Iris pigment epithelial cell (primary cell): ENCODE measurements around the gene KDM5C.
"Not testable (repeated sequence)": the region's sequence is repeated elsewhere in the genome, so short reads cannot be mapped to it uniquely, and the experiment has no call there.

Experiments
- DNase-seq: peaks from one replicate; pipeline ENCODE4 v3.0.0-alpha.2; 2011; ENCODE audit warnings: low read depth

KDM5C gene

DNA sequence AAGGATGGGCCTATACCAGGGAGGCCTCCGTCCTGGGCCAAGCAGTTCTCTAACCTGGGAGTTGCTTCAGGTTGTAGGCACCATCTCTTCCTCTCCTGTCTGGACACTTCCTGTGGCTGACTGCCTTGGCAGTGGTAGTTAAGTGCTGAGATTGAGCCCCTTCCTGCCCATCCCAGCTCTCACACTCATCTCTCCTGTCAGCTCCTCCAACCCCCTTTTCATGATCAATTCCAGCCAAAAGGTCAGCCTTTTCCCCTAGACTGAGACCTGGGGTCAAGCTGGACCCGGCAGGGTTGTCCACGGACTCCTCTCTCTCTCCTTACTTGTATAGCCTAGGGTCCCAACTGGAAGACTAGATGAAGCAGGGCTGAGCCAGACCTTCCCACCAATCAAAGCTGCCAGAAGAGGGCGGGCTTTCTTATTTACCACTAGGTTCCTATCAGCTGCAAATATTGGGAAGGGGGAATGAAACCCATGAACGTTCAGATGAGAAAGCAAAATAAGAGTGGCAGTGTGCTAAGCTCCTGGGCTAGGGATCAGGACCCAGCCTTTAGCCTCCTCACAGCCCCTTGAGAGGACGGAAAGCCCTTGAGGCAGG, 34.5 kb downstream of the KDM5C start:
- DNase-seq = no peak

DNA sequence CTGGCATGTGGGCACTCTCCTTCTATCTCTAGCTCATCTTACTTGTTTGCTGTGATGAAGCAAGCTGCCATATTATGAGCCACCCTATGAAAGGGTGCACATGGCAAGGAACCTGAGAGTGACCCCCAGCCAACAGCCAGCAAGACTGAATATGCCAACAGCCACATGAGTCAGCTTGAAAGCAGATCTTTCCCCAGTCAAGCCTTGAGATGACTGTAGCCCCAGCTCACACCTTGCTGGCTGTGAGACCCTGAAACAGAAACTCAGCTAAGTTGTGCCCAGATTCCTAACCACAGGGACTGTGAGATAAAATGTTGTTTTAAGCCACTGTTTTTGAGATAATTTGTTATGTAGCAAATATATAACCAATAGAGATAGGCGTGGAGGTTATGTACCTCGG, 36.2 kb downstream of the KDM5C start:
- DNase-seq = peak; percentile 22

DNA sequence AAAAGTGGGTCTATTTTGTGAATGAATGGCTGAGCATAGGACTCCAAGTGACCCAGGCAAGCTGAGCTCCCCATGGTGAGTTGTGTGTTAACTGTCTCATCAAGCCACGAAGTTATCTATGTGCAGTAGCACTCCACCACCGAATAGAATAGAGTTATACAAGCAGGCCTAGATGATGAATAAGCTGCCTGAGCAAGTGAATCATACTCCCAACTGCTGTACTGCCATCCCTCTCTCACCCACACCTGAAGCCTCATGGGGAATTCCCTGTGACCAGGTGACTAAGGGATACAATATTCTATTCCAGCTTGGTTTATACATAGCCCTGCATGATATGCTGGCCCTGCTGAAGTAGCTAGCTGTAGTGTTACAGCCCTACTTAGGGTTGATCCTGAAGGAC, 38.7 kb downstream of the KDM5C start:
- peak; percentile 62 for DNase-seq

DNA sequence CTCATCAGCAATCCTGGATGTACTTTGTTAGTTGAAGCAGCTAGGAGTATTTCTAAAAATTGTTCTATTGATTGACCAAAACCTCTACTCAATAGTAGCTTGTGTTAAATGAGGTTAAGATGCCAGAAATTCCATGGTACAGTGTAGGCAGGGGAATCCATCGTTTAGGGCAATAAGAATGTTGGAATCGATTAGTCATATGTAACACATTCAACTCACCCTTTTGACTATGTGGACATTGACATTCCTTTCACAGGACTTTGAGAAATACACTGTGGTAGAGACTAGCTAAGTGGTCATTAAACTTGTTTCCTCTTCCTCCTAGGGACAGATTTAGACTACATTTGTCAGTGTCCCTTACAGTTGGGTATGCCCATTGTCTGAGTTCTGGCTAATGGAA, 40.2 kb downstream of the KDM5C start:
- DNase-seq = peak; percentile 73

DNA sequence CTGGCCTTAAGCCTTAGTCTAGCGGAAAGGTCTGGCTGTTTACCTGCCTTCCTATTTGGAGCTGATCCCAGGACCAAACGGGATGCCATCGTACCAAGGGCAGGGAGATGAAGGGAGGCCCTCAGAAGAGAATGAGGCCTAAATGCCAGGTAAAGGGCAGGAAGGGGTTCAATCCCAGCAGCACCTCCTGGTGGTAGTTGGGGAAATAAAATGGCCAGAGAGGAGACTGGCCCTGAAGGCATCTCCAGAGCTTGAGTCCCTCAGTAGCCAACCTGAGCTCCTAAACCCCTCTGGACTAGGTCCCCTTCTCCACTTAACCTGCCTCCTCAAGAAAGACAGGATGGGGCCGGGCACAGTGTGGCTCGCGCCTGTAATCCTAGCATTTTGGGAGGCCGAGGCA, 53.7 kb downstream of the KDM5C start:
- DNase-seq = no peak

DNA sequence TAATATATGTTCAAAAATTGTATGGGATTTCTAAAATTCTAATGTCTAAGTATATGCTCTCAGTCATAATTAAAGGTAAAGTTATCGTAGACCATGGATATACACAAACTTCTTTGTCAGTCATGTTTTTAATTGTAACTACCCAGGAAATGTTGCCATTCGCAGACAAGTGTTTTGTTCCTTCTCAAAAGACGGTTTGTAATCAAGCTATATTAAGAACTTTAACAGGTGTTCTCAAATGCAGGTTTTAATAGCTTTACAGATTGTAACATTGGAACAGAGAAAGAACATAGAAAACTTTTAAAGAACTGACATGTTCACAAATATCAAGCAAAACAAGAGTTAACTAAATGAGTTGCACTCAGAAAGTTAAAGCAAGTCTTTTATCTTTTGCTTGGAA, 58.9 kb downstream of the KDM5C start:
- no peak for DNase-seq

DNA sequence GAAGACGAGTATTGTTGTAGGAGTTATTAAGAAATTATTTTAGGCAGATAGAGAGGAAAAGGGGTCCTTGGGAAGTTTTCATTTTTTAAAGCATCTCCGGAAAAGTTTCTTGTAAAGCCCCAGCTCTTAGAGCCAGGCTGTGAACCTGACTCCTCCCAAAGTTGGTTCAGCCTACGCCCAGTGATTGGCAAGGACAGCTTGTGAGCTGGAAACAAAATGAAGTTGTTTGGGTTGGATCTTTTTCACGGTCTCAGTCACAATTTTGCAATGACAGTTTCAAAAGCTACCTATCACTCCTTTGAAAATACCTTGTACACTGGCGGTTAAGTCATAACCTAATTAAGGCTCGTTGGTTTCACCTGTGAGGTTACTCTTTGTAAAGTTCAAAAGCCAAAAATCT, 60.4 kb downstream of the KDM5C start:
- DNase-seq = not testable (repeated sequence)

DNA sequence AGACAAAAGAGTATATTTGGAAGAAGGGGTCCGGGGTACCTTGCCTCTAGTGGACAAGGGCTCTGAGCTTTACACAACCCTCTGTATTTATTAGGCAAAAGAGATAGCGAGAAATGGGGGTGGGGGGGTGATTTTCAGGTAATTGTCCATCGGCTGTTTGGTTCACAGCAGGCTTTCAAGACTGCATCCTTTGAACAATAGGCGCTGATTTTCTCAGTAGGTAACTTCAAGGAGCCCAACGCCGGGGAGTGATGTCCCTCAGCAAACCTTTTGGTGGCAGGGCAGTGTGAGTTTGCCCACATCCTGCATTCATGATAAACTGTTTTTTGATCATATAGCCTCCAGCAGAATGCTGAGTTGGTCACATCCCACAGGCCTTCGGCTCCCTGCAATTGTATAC, 61.6 kb downstream of the KDM5C start:
- DNase-seq = no peak

DNA sequence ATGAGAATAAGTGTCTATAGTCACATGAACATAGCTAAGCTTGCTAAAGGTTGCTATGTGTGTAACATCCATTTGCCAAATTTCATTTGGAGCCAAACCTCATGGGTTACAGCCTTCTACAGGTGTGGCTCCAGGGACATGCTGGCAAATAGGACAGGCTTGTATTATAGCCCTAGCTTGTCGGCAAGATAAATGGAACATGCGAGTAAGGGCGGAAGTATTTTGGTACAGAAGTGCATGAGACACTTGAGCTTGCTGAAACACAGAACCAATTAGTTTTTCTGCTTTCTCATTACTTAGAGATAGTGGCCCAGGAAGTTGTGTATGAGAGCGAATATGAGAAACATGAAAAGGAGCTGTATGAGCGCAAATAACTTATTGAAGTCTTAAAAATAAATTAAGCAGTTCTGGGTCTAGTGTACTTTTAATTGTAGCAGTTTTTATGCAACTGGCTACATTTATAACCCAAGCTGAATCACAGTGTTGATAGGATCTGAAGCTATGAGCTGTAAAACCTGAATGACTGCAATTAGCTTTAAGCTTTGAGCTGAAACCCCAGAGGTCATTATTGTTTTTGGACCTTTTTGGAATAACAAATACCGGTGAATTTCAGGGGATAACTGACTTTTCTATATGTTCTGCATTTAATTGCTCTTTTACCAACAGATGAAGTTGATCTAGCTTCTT, 64.6 kb downstream of the KDM5C start:
- DNase-seq = no peak

DNA sequence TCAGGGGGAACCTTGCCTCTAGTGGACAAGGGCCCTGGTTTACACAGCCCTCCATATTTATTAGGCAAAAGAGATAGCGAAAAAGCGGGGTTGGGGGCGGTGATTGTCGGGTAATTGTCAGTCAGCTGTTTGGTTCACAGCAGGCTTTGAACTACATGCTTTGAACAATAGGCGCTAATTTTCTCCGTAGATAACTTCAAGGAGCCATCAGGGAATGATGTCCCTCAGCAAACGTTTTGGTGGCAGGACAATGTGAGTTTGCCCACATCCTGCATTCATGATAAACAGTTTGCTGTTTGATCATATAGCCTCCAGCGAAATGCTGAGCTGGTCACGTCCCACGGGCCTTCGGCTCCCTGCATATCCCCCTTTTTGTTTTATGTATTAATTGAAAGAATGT, 65.8 kb downstream of the KDM5C start:
- DNase-seq = no peak

DNA sequence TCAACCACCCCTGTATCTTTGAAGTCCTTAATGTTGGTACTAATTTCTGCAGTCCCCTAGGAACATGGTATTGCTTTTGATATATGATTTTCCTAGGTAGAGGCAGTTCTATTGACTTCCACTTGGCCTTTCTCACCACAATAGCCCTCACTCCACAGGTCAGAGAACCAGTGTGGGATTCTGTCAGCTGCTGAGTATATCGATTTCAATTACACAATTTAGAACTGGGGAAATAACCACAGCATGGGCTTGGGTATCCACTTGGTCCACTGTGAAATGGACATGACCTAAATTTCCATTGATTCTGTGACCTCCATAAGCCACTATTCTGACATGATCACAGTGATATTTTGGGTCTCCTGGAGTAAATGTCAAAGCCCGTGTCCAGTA, 68.8 kb downstream of the KDM5C start:
- no peak for DNase-seq

DNA sequence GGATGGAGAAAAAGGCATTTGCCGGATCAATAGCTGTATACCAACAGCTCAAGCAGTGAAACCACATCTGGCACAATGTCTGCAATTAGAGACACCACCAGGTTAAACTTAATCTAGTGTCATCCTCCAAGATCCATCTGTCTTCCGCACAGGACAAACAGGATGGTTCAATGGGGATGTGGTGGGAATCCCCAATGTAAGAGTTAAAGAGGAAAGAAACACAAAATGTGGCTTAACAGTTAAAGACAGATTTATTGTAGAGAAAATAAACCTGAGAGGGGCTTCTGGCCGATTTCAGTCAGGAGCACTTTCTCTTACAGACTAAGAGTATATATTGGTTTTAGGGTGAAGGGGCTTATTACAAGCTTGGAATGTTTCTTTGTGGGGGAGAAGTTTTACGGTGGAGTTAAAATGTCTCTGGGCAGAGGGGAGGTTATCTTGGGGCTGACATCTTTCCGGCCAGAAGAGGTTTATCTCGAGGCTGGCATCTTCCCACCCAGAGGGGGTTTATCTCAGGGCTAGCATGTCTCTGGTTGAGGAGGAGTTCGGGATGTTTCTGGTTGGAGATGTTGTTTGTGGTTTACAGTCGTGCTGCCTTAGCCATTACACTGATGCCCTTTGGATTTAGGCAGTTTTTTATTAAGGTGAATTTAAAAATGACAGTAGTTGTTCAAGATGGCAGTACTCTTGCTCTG, 69.3 kb downstream of the KDM5C start:
- no peak for DNase-seq

DNA sequence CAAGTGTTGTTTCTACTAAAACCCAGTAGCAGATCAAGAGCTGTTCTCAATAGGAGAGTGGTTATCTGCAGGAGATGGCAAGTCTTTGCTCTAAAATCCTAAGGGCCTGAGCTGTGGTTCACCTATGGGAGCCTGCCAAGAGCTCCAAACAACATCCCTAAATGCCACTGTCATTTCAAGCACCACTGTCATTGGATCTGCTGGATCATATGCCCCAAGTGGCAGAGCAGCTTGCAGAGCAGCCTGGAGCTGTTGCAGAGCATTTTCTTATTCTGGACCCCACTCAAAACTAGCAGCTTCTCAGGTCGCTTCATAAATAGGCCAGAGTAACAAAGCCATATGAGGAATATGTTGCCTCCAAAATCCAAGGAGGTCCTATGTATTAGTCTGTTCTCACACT, 71.4 kb downstream of the KDM5C start:
- no peak for DNase-seq
